Neural crest cell (in vitro differentiated cells): ENCODE results near the gene PSG11. TPM values are rescaled to one million over a fixed set of nuclear protein-coding genes. Genes with fewer than 3 reads are reported as not detected.
"Not testable (repeated sequence)": the region's sequence is repeated elsewhere in the genome, so short reads cannot be mapped to it uniquely, and the experiment has no call there.

Experiments used
- DNase-seq: peaks from one replicate; pipeline ENCODE4 v3.0.0; 2021; ENCODE audit warnings: low read depth, mixed read lengths, low spot score
- H3K27ac Mint-ChIP-seq: one replicate; pipeline ENCODE4 v1.8.0; 2021; ENCODE audit warnings: mild to moderate bottlenecking, mixed read lengths; ENCODE audit not compliant: unreplicated experiment
- H3K27me3 Mint-ChIP-seq: 2 replicates; pipeline ENCODE4 v1.8.0; 2021; ENCODE audit warnings: low read depth, mild to moderate bottlenecking, mixed read lengths
- H3K36me3 Mint-ChIP-seq: 2 replicates; pipeline ENCODE4 v1.8.0; 2021; ENCODE audit warnings: low read depth, mild to moderate bottlenecking, mixed read lengths
- H3K4me1 Mint-ChIP-seq: 2 replicates; pipeline ENCODE4 v1.8.0; 2021; ENCODE audit warnings: mixed read lengths
- H3K4me3 Mint-ChIP-seq: one replicate; pipeline ENCODE4 v1.8.0; 2021; ENCODE audit warnings: mild to moderate bottlenecking, mixed read lengths
- H3K9me3 Mint-ChIP-seq: 2 replicates; pipeline ENCODE4 v1.8.0; 2021; ENCODE audit warnings: mixed read lengths
- total RNA-seq: library from RNA; stranded (reverse); gene quantifications from 2 replicates; pipeline ENCODE4 v1.2.1, GENCODE V29; 2021
- TF ChIP-seq, protein P1 (sequence below): fragments of 200-600 bp; sonication (generic); conservative IDR thresholded peaks from 2 replicates; pipeline ENCODE4 v1.5.0; 2021; ENCODE audit warnings: antibody characterized with exemption, mild to moderate bottlenecking

The PSG11 gene
- total RNA-seq, 1 donor from 2014 or later: not detected

DNA sequence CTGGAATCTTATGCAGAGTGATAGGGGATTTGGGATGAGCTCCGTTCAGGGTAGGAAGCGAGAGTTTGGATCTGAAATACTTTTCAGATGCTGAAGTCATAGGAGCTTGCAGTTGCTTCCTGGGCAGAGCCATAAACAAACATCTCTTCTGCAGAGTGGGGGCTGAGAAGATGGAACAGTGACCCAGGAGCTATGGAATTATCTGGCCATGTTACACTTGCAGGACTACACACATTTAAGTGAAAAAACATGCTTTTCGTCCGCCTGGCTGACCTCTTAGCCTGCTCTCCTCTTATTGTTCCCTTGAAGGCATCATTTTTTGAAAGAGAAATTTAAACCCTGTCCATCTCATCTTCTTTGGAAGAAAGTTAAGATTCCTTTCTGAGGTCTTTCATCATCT lies 40.7 kb downstream of the PSG11 start:
- H3K36me3 Mint-ChIP-seq: peaks cover 12% of the 10 kb centered on the region
- no peak overlapping the region for H3K27ac Mint-ChIP-seq
- H3K27me3 Mint-ChIP-seq: no peaks in the 10 kb centered on the region
- no peaks in the 10 kb centered on the region for H3K4me1 Mint-ChIP-seq
- no peak overlapping the region for H3K4me3 Mint-ChIP-seq
- DNase-seq: no peak
- H3K9me3 Mint-ChIP-seq: peaks cover 20% of the 10 kb centered on the region
- TF ChIP-seq, protein P1, sequence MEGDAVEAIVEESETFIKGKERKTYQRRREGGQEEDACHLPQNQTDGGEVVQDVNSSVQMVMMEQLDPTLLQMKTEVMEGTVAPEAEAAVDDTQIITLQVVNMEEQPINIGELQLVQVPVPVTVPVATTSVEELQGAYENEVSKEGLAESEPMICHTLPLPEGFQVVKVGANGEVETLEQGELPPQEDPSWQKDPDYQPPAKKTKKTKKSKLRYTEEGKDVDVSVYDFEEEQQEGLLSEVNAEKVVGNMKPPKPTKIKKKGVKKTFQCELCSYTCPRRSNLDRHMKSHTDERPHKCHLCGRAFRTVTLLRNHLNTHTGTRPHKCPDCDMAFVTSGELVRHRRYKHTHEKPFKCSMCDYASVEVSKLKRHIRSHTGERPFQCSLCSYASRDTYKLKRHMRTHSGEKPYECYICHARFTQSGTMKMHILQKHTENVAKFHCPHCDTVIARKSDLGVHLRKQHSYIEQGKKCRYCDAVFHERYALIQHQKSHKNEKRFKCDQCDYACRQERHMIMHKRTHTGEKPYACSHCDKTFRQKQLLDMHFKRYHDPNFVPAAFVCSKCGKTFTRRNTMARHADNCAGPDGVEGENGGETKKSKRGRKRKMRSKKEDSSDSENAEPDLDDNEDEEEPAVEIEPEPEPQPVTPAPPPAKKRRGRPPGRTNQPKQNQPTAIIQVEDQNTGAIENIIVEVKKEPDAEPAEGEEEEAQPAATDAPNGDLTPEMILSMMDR: no peak

DNA sequence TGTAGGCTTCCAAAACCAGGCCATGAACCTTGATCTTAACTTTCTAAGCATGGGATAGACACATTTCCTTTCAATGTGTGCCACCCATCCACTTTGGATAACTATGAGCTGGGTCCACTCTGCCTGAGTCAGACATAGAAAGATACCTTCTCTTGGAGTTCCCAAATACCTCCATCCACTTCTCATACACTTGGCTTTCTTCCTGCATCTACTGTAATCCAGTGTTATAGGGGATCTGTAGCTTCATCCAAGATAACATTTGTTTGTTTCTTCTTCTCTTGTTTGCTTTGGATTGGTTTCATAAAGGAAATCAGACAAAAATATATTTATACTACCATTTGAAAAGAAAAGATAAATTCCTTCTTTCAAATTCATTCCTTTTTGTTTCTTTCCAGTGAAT lies 44.2 kb downstream of the PSG11 start:
- H3K27ac Mint-ChIP-seq: not testable (repeated sequence)

DNA sequence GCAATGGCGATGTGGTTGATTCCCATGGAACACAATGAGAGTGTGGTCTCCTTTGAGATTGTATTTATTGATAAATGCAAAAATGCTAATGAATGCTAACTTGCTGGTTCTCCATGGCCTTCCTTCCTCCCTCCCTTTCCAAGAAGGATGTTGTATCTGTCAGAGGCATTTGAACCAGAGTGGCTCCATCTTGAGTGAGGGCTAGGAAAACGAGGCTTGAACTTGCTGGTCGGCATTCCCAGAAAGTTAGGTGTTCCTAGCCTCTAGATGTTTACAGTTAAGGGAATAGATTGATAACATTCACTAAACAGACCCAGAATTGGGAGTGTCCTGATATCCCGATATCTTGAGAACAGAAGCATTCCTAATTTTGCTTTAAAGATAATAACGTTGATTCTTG lies 54.8 kb downstream of the PSG11 start:
- not testable (repeated sequence) for H3K4me3 Mint-ChIP-seq, H3K36me3 Mint-ChIP-seq, H3K27ac Mint-ChIP-seq, DNase-seq, H3K27me3 Mint-ChIP-seq, H3K4me1 Mint-ChIP-seq
- H3K9me3 Mint-ChIP-seq: peaks cover 16% of the 10 kb centered on the region

More for the DNA sequence above, 44.2 kb downstream of the PSG11 start:
- H3K4me3 Mint-ChIP-seq, H3K27me3 Mint-ChIP-seq, DNase-seq, H3K4me1 Mint-ChIP-seq, H3K36me3 Mint-ChIP-seq: not testable (repeated sequence)
- H3K9me3 Mint-ChIP-seq: peaks cover 26% of the 10 kb centered on the region

DNA sequence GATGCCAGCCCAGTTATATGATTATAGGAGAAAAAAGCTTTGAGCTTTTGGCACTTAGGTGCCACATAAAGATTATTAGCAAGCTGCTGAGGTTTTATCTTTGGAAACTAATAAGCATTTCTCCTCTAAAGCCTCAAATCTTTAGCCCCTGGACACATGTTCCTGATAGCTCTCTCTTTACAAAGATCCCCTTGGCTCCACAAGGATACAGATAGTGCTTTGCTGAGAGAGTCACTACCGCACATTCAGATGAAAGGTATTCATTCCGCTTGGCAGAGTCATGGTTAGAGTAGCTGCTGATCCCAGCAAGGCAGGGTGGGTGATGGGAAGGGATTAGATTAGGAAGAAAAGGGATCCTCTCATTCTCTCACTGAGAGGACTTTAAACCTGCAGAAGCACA lies 61.1 kb downstream of the PSG11 start:
- no peak for DNase-seq
- H3K27me3 Mint-ChIP-seq: no peaks in the 10 kb centered on the region
- no peak overlapping the region for H3K4me3 Mint-ChIP-seq
- no peak overlapping the region for H3K27ac Mint-ChIP-seq
- H3K9me3 Mint-ChIP-seq: peaks cover 19% of the 10 kb centered on the region
- no peaks in the 10 kb centered on the region for H3K4me1 Mint-ChIP-seq
- no peaks in the 10 kb centered on the region for H3K36me3 Mint-ChIP-seq
- TF ChIP-seq, protein P1: no peak

DNA sequence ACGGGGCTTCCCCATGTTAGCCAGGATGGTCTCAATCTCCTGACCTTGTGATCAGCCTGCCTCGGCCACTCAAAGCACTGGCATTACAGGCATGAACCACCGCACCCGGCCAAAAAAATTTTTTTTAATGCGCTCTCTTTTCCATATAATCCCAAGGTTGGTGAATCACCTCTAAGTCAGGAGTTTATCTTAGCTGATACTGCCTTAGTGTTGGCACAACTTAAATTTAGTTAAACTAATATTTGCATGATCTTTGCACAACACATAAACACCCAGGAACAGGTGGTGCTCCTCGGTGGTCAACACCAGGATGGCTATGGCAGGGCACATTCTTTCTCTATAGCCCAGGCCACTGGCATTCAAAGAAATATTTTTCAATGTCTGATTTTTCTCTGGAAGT lies 65.2 kb downstream of the PSG11 start:
- no peak overlapping the region for H3K27ac Mint-ChIP-seq
- DNase-seq: no peak
- H3K9me3 Mint-ChIP-seq: peaks cover 18% of the 10 kb centered on the region
- no peaks in the 10 kb centered on the region for H3K4me1 Mint-ChIP-seq
- H3K4me3 Mint-ChIP-seq: no peak overlapping the region
- peaks cover 3% of the 10 kb centered on the region for H3K36me3 Mint-ChIP-seq
- TF ChIP-seq, protein P1: no peak
- H3K27me3 Mint-ChIP-seq: no peaks in the 10 kb centered on the region

Other genes starting within 250 kb of the PSG11 start
- not detected in 2 replicates for gene PSG1, start 146.8 kb downstream of the PSG11 start, total RNA-seq
- not detected in 2 replicates for gene PSG6, start 108.6 kb downstream of the PSG11 start, total RNA-seq
- not detected in 2 replicates for gene PSG7, start 89.3 kb downstream of the PSG11 start, total RNA-seq
- not detected in 2 replicates for gene PSG2, start 56.2 kb upstream of the PSG11 start, total RNA-seq
- gene PSG5, start 160.1 kb upstream of the PSG11 start, total RNA-seq: not detected in 2 replicates
- not detected in 2 replicates for gene PSG4, start 179.2 kb upstream of the PSG11 start, total RNA-seq
- gene PSG9, start 243.1 kb upstream of the PSG11 start, total RNA-seq: not detected in 2 replicates